ENCODE data around the gene STAM2.
A peak's percentile ranks its signal among the peaks of the same experiment; 100 is the strongest.
"Not testable (repeated sequence)": the region's sequence is repeated elsewhere in the genome, so short reads cannot be mapped to it uniquely, and the experiment has no call there.

Gene STAM2

GRCh38 chr2:152120430-152120829 is 55.1 kb downstream of the STAM2 start:
- no peak overlapping the region for H3K27ac Mint-ChIP-seq
- no peaks in the 10 kb centered on the region for H3K4me1 Mint-ChIP-seq (ENCODE audit: low read depth in 2 of 2)
- ATAC-seq (replicated peaks), result no peak
- no peaks in the 10 kb centered on the region for H3K27me3 Mint-ChIP-seq
- no peaks in the 10 kb centered on the region for H3K9me3 Mint-ChIP-seq
- H3K4me3 Mint-ChIP-seq, result no peak overlapping the region
- peaks cover 36% of the 10 kb centered on the region for H3K36me3 Mint-ChIP-seq (ENCODE audit: insufficient read depth)
- no peak for DNase-seq

GRCh38 chr2:152115952-152116351 is 59.6 kb downstream of the STAM2 start:
- Mint-ChIP-seq H3K4me3 (no peak overlapping the region), H3K36me3 (ENCODE audit: insufficient read depth) (peaks cover 12% of the 10 kb centered on the region), H3K4me1 (ENCODE audit: low read depth in 2 of 2) (no peaks in the 10 kb centered on the region), H3K9me3 (no peaks in the 10 kb centered on the region), H3K27ac (peak overlapping the region in 1 of 2 donors; percentile 17), H3K27me3 (no peaks in the 10 kb centered on the region)
- no peak for DNase-seq
- ATAC-seq (replicated peaks), result no peak

GRCh38 chr2:152114366-152114765 is 61.2 kb downstream of the STAM2 start:
- peaks cover 2% of the 10 kb centered on the region for H3K36me3 Mint-ChIP-seq (ENCODE audit: insufficient read depth)
- DNase-seq (no peak), ATAC-seq (replicated peaks) (no peak)
- H3K9me3 Mint-ChIP-seq, result no peaks in the 10 kb centered on the region
- H3K4me1 Mint-ChIP-seq (ENCODE audit: low read depth in 2 of 2), result no peaks in the 10 kb centered on the region
- H3K27me3 Mint-ChIP-seq, result no peaks in the 10 kb centered on the region
- no peak overlapping the region for H3K27ac Mint-ChIP-seq
- H3K4me3 Mint-ChIP-seq, result no peak overlapping the region

GRCh38 chr2:152107140-152107539 is 68.4 kb downstream of the STAM2 start:
- H3K4me1 Mint-ChIP-seq (ENCODE audit: low read depth in 2 of 2); DNase-seq; H3K27me3 Mint-ChIP-seq; H3K4me3 Mint-ChIP-seq; H3K36me3 Mint-ChIP-seq (ENCODE audit: insufficient read depth); ATAC-seq (replicated peaks); H3K27ac Mint-ChIP-seq; H3K9me3 Mint-ChIP-seq: not testable (repeated sequence)

- Mint-ChIP-seq H3K27ac (no peak overlapping the region), H3K27me3 (no peaks in the 10 kb centered on the region), H3K36me3 (ENCODE audit: insufficient read depth) (no peaks in the 10 kb centered on the region), H3K9me3 (no peaks in the 10 kb centered on the region), H3K4me3 (no peak overlapping the region), H3K4me1 (ENCODE audit: low read depth in 2 of 2) (no peaks in the 10 kb centered on the region)
- ATAC-seq (replicated peaks), result no peak
- DNase-seq, result no peak
Observed at GRCh38 chr2:152106464-152106863, 69.1 kb downstream of the STAM2 start.

GRCh38 chr2:152103271-152103670 is 72.3 kb downstream of the STAM2 start:
- ATAC-seq (replicated peaks), result no peak
- H3K9me3 Mint-ChIP-seq, result no peaks in the 10 kb centered on the region
- H3K36me3 Mint-ChIP-seq (ENCODE audit: insufficient read depth), result no peaks in the 10 kb centered on the region
- DNase-seq, result no peak
- H3K27me3 Mint-ChIP-seq, result peaks cover 19 to 26% of the 10 kb centered on the region in 2 donors
- no peak overlapping the region for H3K27ac Mint-ChIP-seq
- H3K4me1 Mint-ChIP-seq (ENCODE audit: low read depth in 2 of 2), result peaks cover 5 to 7% of the 10 kb centered on the region in 2 donors
- no peak overlapping the region for H3K4me3 Mint-ChIP-seq

GRCh38 chr2:152100961-152101360 is 74.6 kb downstream of the STAM2 start:
- no peaks in the 10 kb centered on the region for H3K9me3 Mint-ChIP-seq
- ATAC-seq (replicated peaks) (no peak), DNase-seq (no peak)
- H3K36me3 Mint-ChIP-seq (ENCODE audit: insufficient read depth), result peaks cover 2% of the 10 kb centered on the region
- H3K27me3 Mint-ChIP-seq, result peaks cover 31 to 39% of the 10 kb centered on the region in 2 donors
- H3K27ac Mint-ChIP-seq, result no peak overlapping the region
- H3K4me1 Mint-ChIP-seq (ENCODE audit: low read depth in 2 of 2), result peaks cover 13 to 15% of the 10 kb centered on the region in 2 donors
- H3K4me3 Mint-ChIP-seq, result no peak overlapping the region

- Mint-ChIP-seq H3K9me3 (no peaks in the 10 kb centered on the region), H3K4me3 (peak overlapping the region; percentile 74 to 84)
- no peak for DNase-seq
Observed at GRCh38 chr2:152099367-152100050, 76.1 kb downstream of the STAM2 start.

GRCh38 chr2:152098496-152099366 is 76.8 kb downstream of the STAM2 start, which contains the start of gene CACNB4:
CACNB4 (minus strand) TSS chr2:152099044.
- DNase-seq, result no peak
- peaks cover 44 to 46% of the 10 kb centered on the region in 2 donors for H3K27me3 Mint-ChIP-seq
- H3K36me3 Mint-ChIP-seq (ENCODE audit: insufficient read depth), result peaks cover 2% of the 10 kb centered on the region
- peaks cover 13 to 15% of the 10 kb centered on the region in 2 donors for H3K4me1 Mint-ChIP-seq (ENCODE audit: low read depth in 2 of 2)
- H3K4me3 Mint-ChIP-seq, result peak within 1 kb of the TSS; percentile 74 to 84
- H3K27ac Mint-ChIP-seq, result peak within 1 kb of the TSS; percentile 15 to 31
- peak; percentile 58 for ATAC-seq (replicated peaks)
- no peaks in the 10 kb centered on the region for H3K9me3 Mint-ChIP-seq

More at GRCh38 chr2:152099367-152100050, 76.1 kb downstream of the STAM2 start:
- H3K27ac Mint-ChIP-seq, result no peak overlapping the region
- peaks cover 13 to 15% of the 10 kb centered on the region in 2 donors for H3K4me1 Mint-ChIP-seq (ENCODE audit: low read depth in 2 of 2)
- no peak for ATAC-seq (replicated peaks)
- peaks cover 2% of the 10 kb centered on the region for H3K36me3 Mint-ChIP-seq (ENCODE audit: insufficient read depth)
- H3K27me3 Mint-ChIP-seq, result peaks cover 37 to 39% of the 10 kb centered on the region in 2 donors

GRCh38 chr2:152097801-152098495 is 77.6 kb downstream of the STAM2 start:
- peak overlapping the region; percentile 74 to 84 for H3K4me3 Mint-ChIP-seq
- no peaks in the 10 kb centered on the region for H3K9me3 Mint-ChIP-seq
- peak overlapping the region; percentile 15 to 31 for H3K27ac Mint-ChIP-seq
- ATAC-seq (replicated peaks) (peak; percentile 35), DNase-seq (no peak)
- peaks cover 13 to 15% of the 10 kb centered on the region in 2 donors for H3K4me1 Mint-ChIP-seq (ENCODE audit: low read depth in 2 of 2)
- H3K27me3 Mint-ChIP-seq, result peaks cover 45 to 48% of the 10 kb centered on the region in 2 donors
- H3K36me3 Mint-ChIP-seq (ENCODE audit: insufficient read depth), result peaks cover 2% of the 10 kb centered on the region

GRCh38 chr2:152097290-152097800 is 78.2 kb downstream of the STAM2 start:
- Mint-ChIP-seq H3K27me3 (peaks cover 45 to 48% of the 10 kb centered on the region in 2 donors), H3K4me3 (peak overlapping the region; percentile 74 to 84), H3K36me3 (ENCODE audit: insufficient read depth) (peaks cover 2% of the 10 kb centered on the region), H3K4me1 (ENCODE audit: low read depth in 2 of 2) (peaks cover 13 to 15% of the 10 kb centered on the region in 2 donors), H3K27ac (peak overlapping the region in 1 of 2 donors; percentile 15), H3K9me3 (no peaks in the 10 kb centered on the region)
- ATAC-seq (replicated peaks) (no peak), DNase-seq (no peak)

- H3K4me1 Mint-ChIP-seq (ENCODE audit: low read depth in 2 of 2), result peaks cover 13 to 15% of the 10 kb centered on the region in 2 donors
- H3K27me3 Mint-ChIP-seq, result peaks cover 39 to 41% of the 10 kb centered on the region in 2 donors
- DNase-seq, result no peak
- no peak overlapping the region for H3K4me3 Mint-ChIP-seq
- H3K9me3 Mint-ChIP-seq, result no peaks in the 10 kb centered on the region
- H3K36me3 Mint-ChIP-seq (ENCODE audit: insufficient read depth), result peaks cover 2% of the 10 kb centered on the region
- H3K27ac Mint-ChIP-seq, result no peak overlapping the region
- no peak for ATAC-seq (replicated peaks)
Observed at GRCh38 chr2:152095146-152095545, 80.4 kb downstream of the STAM2 start.

- H3K27ac Mint-ChIP-seq, result no peak overlapping the region
- H3K4me1 Mint-ChIP-seq (ENCODE audit: low read depth in 2 of 2), result peaks cover 8% of the 10 kb centered on the region in 2 donors
- ATAC-seq (replicated peaks) (no peak), DNase-seq (no peak)
- H3K27me3 Mint-ChIP-seq, result peaks cover 28 to 37% of the 10 kb centered on the region in 2 donors
- no peaks in the 10 kb centered on the region for H3K9me3 Mint-ChIP-seq
- no peak overlapping the region for H3K4me3 Mint-ChIP-seq
- peaks cover 2% of the 10 kb centered on the region for H3K36me3 Mint-ChIP-seq (ENCODE audit: insufficient read depth)
Observed at GRCh38 chr2:152094014-152094413, 81.5 kb downstream of the STAM2 start.

Data from effector memory CD8-positive, alpha-beta T cell (primary cell).